ENCODE measurements around the gene ITFG2. TPM values are rescaled to one million over a fixed set of nuclear protein-coding genes. Genes with fewer than 3 reads are reported as not detected.

Gene ITFG2
- total RNA-seq, 1 experiment from 2014 or later, result 41.6 TPM

DNA sequence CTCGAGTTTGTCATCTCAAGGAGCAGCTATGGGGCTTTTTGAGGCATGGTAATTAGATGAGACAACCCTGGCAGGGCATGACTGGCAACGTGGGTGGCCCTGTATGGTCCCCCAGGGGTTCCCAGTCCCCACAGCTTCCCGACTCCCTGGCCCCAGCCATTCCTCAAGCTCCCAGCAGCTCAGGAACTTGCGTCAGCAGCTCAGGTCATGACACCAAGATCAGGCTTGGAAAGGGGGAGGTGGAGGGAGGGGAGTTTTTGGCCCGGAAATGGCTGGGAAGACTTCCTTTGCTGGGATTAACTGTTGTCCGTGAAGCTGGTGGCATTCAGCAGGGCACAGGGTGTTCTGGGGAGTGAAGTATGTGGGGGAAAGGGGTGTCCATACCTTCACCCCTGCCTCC, 32.8 kb downstream of the ITFG2 start:
- no peaks in the 10 kb centered on the region for H3K79me1 ChIP-seq (ENCODE audit: insufficient read depth, low read depth, low read length, poor library complexity, severe bottlenecking)
- H2BK20ac ChIP-seq (ENCODE audit: low read depth, low read length, poor library complexity, severe bottlenecking), result no peak overlapping the region
- no peak overlapping the region for H3K4me3 Mint-ChIP-seq
- H2BK12ac ChIP-seq (ENCODE audit: insufficient read length, low read depth, low read length), result no peak overlapping the region
- no CpG with 5 or more reads among the region's 6 CpGs for WGBS (ENCODE audit: extremely low coverage, insufficient read length, low lambda C conversion rate)
- H3K36me3 Mint-ChIP-seq (ENCODE audit: insufficient read depth in 1 of 3, low read depth in 3 of 3), result peaks cover 1 to 5% (median 4%) of the 10 kb centered on the region in 3 experiments; a peak in 3 of 7 replicates
- no peak overlapping the region for H2BK120ac ChIP-seq (ENCODE audit: low read depth, low read length, poor library complexity, severe bottlenecking)
- H3T11ph ChIP-seq (ENCODE audit: low read length), result no peak overlapping the region
- H3K27me3 ChIP-seq (ENCODE audit: insufficient read depth, low read length), result no peaks in the 10 kb centered on the region
- H3K14ac ChIP-seq (ENCODE audit: insufficient read depth, low read length), result no peak overlapping the region
- H4K8ac ChIP-seq (replicated peaks; ENCODE audit: insufficient read length, low read depth, low read length), result no peak overlapping the region
- no peak overlapping the region for H2AFZ ChIP-seq (ENCODE audit: low read length)
- H3K27ac ChIP-seq (ENCODE audit: insufficient read length, low read depth, low read length), result no peak overlapping the region
- no peaks in the 10 kb centered on the region for H3K9me3 ChIP-seq (ENCODE audit: control insufficient read depth, low read depth, low read length)
- H3K27ac Mint-ChIP-seq, result no peak overlapping the region
- DNase-seq, result no peak
- H3K23me2 ChIP-seq (ENCODE audit: insufficient read length, low read depth, low read length, poor library complexity, severe bottlenecking), result no peaks in the 10 kb centered on the region
- no peak overlapping the region for H2BK5ac ChIP-seq (ENCODE audit: insufficient read length, low read length)
- no peak overlapping the region for H2AK5ac ChIP-seq (ENCODE audit: insufficient read length, low read length)
- H3K4me2 ChIP-seq (ENCODE audit: insufficient read depth, insufficient read length, low read length), result no peak overlapping the region
- H2BK15ac ChIP-seq (ENCODE audit: low read depth, low read length), result no peak overlapping the region
- H3K4me1 Mint-ChIP-seq, result peaks cover 25 to 31% of the 10 kb centered on the region in 2 experiments
- H3K4ac ChIP-seq (ENCODE audit: low read depth, low read length), result no peak overlapping the region
- no peaks in the 10 kb centered on the region for H3K9me3 Mint-ChIP-seq
- no peak for TF ChIP-seq CTCF (conservative IDR thresholded peaks at IDR 0.05)
- H3K4me1 ChIP-seq (ENCODE audit: insufficient read depth, low read length), result no peaks in the 10 kb centered on the region
- H3K9ac ChIP-seq (ENCODE audit: extremely low read depth, insufficient read length, low read length), result no peak overlapping the region
- H4K20me1 ChIP-seq (ENCODE audit: control insufficient read depth, insufficient read depth, insufficient read length), result no peaks in the 10 kb centered on the region
- no peak overlapping the region for H4K5ac ChIP-seq (ENCODE audit: insufficient read length, low read depth, low read length)
- no peaks in the 10 kb centered on the region for H3K79me2 ChIP-seq (ENCODE audit: insufficient read depth, low read length)
- peaks cover 1% of the 10 kb centered on the region; the same call in 1 of the 2 replicates for H3K27me3 Mint-ChIP-seq (ENCODE audit: low read depth)
- no peak overlapping the region for H3K23ac ChIP-seq (ENCODE audit: insufficient read length, low read depth, low read length)
- no peak overlapping the region for H4K91ac ChIP-seq (ENCODE audit: insufficient read length, low read depth, low read length)
- no peak overlapping the region for H3K56ac ChIP-seq (ENCODE audit: insufficient read length, low read depth, low read length)
- H3K18ac ChIP-seq (ENCODE audit: insufficient read length, low read depth, low read length), result no peak overlapping the region
